HEK293T (cell line): Measurements from ENCODE around the gene GORASP2.

Experiments
- BHLHE40 ChIP-seq: fragments of 450-650 bp; IDR thresholded peaks from 2 replicates; pipeline ENCODE4 v1.6.1; 2016; ENCODE audit warnings: mild to moderate bottlenecking, moderate library complexity, borderline replicate concordance
- FOXK2 ChIP-seq: fragments of 450-650 bp; IDR thresholded peaks from 2 replicates; pipeline ENCODE4 v1.6.1; 2016; ENCODE audit warnings: mild to moderate bottlenecking
- NFRKB ChIP-seq: fragments of 450-650 bp; IDR thresholded peaks from 2 replicates; pipeline ENCODE4 v1.6.1; 2016; ENCODE audit warnings: mild to moderate bottlenecking, moderate library complexity
- SP1 ChIP-seq: fragments of 450-650 bp; IDR thresholded peaks from 2 replicates; pipeline ENCODE4 v1.6.1; 2017
- SUZ12 ChIP-seq: fragments of 450-650 bp; IDR thresholded peaks from 2 replicates; pipeline ENCODE4 v1.6.1; 2016; ENCODE audit warnings: mild to moderate bottlenecking

DNA sequence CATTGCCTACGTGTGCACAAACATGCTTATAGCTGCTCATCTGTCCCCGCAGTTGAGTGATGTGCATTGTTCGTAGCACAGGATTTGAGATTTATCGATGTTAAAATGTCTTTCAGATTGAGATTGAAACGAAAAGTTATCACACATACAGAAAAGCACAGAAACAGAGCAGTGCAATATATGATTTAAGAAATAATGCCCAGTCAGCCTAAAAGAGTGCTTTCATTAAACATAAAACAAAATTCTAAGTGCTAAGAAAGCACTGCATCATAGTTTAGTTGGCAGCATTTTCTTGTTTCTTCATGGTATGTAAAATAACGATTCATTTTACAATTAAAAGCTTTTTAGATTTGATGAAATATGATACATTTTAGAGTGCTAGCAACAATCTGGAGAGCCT is 31.9 kb upstream of the GORASP2 start:
- no peak for TF ChIP-seq FOXK2
- TF ChIP-seq SUZ12, result no peak
- TF ChIP-seq BHLHE40, result no peak
- TF ChIP-seq NFRKB, result no peak
- no peak for TF ChIP-seq SP1
